Measurements from ENCODE around the gene LRRN3. TPM values are rescaled to one million over a fixed set of nuclear protein-coding genes. Genes with fewer than 3 reads are reported as not detected.
A peak's percentile ranks its signal among the peaks of the same experiment; 100 is the strongest.

LRRN3 gene
- total RNA-seq, 1 experiment from 2014 or later = 5.9 TPM

- DNase-seq (ENCODE audit: low read depth) = no peak
These were observed 13.9 kb upstream of the LRRN3 start for GRCh38 chr7:111077001-111077400.

DNA sequence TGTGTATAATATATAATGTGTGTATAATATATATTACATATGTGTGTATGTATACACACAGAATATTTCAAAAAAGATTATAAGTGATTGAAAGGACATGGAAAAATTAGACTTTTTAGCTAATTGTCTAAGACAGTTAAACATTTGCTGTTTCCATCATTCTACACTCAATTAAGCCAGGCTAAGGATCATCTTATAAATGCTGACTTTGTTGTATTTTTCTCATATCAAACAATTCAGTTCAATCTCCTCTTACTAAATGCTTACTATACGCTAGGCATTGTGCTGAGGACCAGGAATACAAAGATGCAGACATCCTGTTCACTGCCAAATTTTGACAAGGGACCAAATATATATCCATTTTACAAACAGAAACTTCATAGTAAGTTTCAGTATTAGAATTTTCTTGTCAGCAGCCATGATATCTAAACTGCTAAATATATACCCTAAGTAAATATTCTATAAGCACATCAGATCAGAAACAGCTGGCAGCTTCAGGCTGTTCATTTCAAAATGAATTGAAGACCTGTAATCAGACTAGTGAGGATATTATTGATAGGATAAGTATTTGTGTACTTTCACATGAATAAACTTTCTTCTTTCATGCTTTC, 10.3 kb upstream of the LRRN3 start:
- DNase-seq (ENCODE audit: low read depth) = no peak

- DNase-seq (ENCODE audit: low read depth) = no peak
These were observed 9.2 kb upstream of the LRRN3 start for GRCh38 chr7:111081546-111082267.

DNA sequence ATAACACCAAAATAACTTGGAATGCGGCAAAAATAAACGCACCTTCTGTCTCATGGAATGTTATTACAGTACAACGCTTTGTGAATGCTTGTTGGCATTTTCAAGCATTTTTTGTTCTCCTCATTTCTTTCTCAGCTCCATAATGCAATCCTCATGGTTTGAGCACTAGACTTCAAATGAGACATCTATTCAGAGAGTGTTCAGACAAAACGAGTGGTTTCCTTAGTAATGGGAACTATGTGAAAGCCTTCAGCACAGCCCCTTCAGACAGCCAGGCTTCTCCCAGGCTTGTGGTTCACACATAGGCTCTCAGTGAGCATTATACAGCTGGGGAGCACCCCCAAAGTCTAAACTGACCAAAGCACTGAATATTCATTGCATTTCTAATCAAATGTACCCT, 8.6 kb upstream of the LRRN3 start:
- peak; percentile 21 for DNase-seq (ENCODE audit: low read depth)

DNA sequence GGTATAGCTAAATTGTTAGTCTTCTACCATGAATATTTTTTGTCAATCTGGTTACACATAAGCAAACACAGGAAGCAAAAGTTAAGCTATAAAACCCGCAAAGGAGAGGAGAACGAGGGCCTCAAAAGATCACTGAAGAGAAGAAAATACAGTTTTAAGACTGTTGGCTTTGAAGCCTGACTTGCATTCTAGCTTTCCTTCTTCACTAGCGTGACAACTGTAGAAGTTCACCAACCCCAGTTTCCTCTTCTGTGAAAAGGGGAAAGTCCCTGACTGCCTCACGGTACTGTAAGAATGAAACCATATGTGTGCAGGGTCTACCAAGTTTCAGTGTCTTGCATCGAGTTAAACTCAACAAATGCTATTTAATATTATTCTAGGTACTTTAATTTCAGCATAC, 7.5 kb upstream of the LRRN3 start:
- DNase-seq (ENCODE audit: low read depth) = peak; percentile 31

GRCh38 chr7:111085356-111085755, 5.6 kb upstream of the LRRN3 start:
- DNase-seq (ENCODE audit: low read depth) = no peak

DNA sequence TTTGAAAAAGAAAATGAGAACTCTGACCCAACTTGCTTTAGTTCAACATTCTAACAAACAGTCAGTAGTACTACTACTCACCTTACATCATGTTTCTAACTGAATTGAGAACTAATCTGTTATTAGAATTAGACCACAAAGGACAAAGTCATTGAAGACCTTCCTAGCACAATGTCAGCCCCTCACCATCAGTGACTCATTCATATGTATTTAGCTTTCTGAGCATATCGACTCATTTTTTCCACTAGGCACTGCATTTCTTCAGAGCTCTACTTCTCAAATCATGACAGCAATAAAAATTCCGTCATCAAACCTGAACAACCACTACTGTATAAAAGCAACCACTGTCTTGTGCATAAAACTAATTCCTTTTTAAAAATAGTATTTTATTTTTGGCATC, 4.4 kb upstream of the LRRN3 start:
- DNase-seq (ENCODE audit: low read depth) = peak; percentile 39

- DNase-seq (ENCODE audit: low read depth) = no peak
These were observed 2.6 kb upstream of the LRRN3 start for GRCh38 chr7:111088328-111088727.

GRCh38 chr7:111089822-111090426, 1.0 kb upstream of the LRRN3 start:
- peak; percentile 56 for DNase-seq (ENCODE audit: low read depth)

DNA sequence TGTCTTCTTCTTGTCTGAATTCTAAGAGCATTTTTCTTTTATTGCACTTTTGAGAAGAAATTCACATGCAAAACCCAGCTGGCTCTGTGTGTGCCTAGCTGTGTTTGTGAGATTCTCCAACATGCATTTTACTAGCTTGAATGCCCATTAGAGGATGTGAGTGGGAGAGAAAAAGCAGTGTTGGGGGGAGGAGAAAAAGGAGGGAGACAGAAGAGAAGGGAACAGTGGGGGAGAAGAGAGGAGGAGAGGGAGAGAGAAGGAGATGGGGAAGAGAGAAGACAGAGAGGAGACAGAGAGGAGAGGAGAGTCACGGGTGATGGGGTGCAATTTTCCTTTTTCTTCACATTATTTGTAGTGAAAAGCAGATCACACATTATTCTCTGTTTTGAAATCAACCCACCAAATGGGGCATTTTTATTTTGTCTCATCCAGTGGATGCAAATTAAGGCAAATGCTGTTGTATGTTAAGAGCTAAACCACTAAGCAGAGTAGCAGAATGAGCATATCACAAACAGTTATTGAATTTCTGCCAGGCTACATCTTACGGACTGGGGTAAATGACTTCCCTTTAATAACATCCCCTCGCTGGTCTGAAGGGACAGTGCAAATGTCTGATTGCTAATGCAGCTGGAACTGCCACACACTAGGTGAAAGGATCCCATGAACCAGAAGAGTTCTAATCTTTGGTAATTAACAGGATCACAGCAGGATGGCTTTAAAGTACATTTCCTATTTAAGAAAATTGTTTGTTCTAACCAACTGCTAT, 849 bp downstream of the LRRN3 start:
- peak; percentile 18 for DNase-seq (ENCODE audit: low read depth)

DNA sequence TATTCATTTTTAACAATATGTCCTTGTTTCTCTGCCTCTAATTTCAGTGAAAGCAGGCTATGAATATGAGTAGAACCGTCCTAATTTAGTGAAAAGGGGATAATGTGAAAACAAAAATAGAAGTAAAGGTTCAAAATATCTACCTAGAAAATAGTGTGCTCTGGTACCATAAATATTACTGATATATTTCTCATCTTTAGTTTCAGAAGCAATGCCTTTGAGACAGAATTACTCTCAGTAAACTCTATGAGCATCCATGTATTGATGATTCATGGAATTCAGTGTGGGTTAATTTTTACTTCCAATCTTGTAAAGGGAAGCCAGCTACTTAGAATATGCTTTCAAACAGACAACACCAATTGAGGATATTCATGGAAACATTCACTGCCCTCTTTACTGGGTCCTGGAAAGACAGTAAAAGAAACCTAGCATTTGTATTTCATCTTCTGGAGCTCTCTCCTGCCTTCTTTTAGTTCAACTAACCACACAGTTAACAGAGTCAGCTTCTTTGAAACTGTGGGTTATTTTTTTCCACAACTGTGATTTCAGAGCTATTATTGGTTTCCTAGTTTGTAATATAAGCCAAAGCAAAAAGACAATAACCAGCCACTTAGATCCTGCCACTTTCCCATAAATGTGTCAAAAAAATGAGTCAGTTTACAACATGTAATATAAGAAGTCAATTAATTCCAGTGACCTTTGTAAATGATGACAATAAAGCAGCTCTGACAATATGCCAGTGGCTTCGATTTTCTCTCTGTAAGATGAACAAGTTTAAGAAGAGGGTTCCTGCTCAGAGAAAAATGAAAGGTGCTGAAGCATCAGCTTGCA, 1.7 kb downstream of the LRRN3 start:
- DNase-seq (ENCODE audit: low read depth) = peak; percentile 18

DNA sequence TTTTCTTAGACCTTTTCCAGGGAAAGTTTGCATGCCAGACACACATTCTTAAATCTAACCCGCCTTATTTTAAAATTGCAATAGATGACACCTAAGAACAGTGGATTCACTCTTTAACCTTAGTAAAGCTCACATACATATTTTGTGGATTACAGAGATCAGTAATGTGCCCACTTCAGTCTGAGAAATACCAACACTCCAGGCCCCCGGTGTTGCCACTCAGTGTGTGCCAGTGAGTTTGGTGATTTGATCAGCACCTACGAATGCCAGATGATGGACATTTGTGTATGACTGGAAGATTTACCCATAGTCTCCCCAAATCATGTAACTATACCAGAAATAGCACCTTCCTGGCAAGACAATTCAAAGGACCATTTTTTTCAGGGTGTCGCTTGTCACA, 2.6 kb downstream of the LRRN3 start:
- DNase-seq (ENCODE audit: low read depth) = no peak

DNA sequence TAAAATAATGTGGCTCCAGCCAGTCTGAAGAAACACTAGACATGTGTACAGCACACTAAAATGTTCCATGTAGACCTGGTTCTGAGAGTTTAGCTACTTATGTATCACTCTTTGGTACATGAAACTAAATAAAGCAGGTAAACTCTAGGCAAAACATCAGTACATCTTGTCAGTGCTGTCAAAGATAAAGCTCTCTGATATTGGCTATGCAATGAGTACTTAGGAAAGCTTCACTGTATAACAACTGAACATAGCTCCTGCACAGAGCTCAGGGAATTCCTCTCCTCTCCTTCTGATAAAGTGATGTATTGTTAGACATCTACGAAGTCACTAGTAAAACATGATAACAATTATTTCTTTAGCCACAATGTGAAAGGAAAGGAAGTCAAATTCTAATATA, 3.5 kb downstream of the LRRN3 start:
- no peak for DNase-seq (ENCODE audit: low read depth)

- no peak for DNase-seq (ENCODE audit: low read depth)
These were observed 6.1 kb downstream of the LRRN3 start for GRCh38 chr7:111096997-111097396.

DNA sequence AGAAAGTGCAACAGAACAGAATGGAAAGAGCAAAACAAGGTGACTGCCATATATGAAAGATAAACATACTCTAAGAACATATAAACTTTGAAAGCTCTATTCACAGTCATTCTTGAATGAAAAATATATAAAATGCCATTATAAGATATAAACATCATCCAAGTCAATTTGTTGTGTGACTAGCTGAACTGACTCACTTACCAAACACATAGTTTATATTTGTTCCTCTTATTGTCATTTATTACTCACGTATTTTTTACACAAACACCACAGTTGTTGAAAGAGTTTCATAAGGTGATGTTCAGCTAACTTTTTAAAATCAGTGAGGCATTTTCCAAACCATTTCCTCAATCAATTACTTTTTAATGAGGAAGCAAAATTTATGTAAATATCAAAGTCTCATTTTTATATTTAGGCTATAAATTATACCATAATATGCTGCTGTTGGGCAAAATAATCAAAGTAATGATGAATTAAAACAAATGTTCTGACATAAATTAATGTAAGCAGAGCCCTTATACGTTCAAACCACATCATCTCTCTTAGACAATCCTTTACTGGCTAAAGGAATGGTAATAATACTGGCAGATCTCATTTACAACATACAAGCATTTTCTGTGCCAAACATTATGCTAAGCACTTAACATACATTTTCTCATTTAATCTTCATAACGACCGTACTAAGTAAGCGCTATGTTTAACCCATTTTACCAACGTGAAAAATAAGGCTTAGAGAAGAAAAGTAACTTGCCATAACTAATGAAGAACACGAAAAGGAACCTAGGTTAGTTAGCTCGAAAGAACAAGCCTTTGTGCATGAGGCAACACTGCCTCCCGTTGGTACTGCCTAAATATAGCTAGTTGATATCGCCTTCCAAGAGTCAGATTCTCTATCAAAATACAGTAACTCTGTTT, 7.3 kb downstream of the LRRN3 start:
- DNase-seq (ENCODE audit: low read depth) = peak; percentile 22

GRCh38 chr7:111098926-111099250, 8.0 kb downstream of the LRRN3 start:
- no peak for DNase-seq (ENCODE audit: low read depth)

DNA sequence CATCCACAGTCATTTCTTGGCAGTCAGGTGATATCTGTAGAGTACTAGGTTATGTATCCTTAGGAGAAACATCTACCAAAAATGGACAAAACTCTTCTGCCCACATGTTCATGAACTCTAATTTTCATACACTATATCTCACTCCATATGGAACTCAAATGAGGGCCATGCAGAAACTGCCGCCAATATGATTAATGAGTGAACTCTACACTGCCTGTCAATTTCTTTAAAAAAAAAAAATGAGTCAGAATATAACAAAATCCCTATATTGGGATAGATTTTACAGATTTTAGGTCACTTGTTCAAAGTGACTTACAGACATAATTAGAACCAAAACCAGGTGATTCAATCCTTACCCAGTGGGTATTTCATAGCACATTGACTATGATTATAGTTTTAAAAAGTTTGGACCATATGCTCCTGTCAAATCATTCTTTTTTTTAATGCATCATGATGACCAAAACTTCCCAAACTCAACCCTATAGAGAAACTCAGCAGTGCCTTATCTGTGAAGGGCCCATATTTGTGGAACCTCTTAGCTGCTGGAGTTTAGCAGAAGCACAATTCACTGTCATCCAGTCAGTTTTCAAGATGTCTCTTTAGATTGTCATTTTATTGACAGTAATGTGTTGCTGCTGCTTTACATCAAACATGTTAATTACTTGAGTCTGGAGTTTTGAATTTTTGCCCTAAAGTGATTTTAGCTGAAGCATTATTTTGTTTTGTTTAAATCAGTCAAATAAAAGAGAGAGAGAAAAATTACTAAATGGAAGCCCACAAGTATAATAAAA, 11.1 kb downstream of the LRRN3 start:
- no peak for DNase-seq (ENCODE audit: low read depth)

DNA sequence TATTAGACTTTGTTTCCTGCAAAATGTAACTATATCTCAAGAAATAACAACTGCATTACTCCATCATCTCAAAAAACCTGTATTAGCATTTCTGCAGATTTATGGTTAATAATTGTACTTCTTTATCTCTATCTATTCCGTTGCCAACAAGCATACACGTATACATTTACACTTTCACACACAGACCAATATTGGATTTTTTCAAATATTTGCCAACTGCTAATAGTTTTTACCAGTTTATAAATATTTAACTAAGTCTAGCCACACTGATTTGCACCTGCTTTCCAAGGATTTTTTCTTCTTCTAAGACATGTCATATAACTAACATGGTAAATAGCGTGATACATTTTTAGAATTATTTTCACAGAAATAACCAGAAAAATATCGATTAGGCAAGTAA, 12.2 kb downstream of the LRRN3 start:
- no peak for DNase-seq (ENCODE audit: low read depth)

DNA sequence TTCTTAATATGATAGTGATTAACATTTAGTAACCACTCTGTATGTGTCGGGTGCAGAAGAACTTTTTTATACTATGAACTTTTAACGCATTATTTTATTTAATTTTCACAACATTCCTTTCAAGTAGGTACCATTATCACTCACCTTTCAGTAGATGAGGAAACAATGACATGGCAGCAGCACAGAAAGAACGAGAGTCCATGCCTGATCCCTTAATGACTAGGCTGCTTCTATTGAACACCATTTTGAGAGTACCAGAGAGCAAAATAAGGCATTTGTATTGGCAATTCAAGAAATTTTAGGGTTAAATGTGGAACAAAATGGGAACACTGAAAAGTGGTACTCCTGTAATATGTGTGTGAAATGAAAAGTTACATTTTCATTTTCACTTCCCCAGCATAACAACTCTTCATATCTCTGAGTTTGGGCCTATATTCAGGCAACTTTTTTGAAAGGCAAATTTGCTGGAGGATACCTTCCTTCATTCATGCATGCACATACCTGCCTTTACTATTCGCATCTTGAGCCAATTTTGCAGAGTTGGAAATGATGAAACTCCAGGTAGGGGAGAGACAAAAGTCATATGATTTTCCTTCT, 12.8 kb downstream of the LRRN3 start:
- no peak for DNase-seq (ENCODE audit: low read depth)

Measured in M059J (cell line).